NOMO-1 treated with DMSO at 0.1 percent for 48 hours (cell line): ENCODE results near the gene SYS1.

Experiments used
- DNase-seq: peaks from one replicate; lab custom pipeline; 2025; ENCODE audit not compliant: unreplicated experiment; lab: John Stamatoyannopoulos, UW

The SYS1 gene

DNA sequence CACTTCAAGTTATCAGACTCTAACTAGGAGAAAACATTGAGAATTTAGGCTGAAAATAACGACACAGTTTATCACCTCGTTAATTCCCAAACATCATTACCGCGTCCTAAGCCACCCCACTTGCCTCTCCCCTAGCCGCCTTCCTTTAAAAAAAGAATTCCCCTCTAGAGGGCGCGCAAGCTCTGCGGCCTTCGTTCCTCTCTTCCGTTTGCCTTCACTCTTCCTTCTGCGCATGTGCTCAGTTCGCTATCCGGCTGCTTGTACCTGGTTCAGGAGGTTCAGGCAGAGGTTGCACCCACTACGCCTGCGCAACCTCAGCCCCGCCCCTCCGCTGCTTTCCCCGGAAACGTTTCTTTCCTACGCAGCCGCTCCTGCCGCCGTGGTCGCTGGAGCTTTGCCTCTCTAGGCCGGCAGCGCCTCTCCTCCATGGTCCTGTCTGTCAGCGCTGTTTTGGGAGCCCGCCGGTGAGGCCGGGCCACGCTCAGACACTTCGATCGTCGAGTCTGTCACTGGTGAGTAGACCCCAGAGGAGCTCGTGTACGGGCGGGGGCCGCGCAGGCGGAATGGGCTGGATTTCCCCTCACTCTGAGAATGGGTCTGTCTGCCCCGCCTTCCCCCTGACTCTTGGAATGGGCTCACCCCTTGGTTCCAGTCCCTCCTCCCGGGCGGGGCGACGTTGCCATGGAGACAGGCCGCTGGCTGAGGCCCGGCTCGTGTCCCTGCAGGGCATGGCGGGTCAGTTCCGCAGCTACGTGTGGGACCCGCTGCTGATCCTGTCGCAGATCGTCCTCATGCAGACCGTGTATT is at the start of gene SYS1:
Gene SYS1, plus strand, starts transcription at position 353 of the 807 bp plus-strand sequence. Its CDS starts 376 bp downstream, at position 729.
- peak; percentile 99 for DNase-seq

DNA sequence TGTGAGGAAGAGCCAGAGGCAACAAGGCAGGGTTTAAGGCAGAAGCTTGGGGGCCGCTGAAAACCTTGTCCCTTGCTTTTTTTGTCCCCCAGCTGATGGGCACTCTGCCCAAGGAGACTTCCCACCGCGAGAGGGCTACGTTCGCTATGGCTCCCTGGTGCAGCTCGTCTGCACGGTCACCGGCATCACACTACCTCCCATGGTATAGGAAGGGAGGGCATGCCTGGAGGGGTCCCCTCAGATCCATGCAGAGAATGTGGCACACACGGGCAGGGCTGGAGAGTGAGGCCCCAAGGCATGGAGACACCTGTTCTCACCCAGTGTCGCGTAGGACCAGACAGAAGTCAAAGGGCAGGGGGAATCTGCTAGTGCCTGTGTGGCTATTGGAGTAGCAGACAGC is 49.0 kb upstream of the SYS1 start:
- DNase-seq: no peak

DNA sequence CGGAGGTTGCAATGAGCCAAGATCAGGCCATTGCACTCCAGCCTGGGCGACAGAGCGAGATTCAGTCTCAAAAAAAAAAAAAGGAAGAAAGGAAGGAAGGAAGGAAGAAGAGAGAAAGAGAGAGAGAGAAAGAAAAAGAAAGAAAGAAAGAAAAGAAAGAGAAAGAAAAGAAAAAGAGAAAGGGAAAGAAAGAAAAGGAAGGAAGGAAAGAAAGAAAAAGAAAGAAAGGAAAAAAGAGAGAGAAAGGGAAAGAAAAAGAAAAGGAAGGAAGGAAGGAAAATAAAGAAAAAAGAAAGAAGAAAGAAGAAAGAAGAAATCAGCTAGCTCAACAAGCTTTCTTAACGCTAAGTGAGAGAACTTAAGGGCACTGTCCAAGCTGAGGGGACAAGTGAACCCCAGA is 47.3 kb upstream of the SYS1 start:
- no peak for DNase-seq

DNA sequence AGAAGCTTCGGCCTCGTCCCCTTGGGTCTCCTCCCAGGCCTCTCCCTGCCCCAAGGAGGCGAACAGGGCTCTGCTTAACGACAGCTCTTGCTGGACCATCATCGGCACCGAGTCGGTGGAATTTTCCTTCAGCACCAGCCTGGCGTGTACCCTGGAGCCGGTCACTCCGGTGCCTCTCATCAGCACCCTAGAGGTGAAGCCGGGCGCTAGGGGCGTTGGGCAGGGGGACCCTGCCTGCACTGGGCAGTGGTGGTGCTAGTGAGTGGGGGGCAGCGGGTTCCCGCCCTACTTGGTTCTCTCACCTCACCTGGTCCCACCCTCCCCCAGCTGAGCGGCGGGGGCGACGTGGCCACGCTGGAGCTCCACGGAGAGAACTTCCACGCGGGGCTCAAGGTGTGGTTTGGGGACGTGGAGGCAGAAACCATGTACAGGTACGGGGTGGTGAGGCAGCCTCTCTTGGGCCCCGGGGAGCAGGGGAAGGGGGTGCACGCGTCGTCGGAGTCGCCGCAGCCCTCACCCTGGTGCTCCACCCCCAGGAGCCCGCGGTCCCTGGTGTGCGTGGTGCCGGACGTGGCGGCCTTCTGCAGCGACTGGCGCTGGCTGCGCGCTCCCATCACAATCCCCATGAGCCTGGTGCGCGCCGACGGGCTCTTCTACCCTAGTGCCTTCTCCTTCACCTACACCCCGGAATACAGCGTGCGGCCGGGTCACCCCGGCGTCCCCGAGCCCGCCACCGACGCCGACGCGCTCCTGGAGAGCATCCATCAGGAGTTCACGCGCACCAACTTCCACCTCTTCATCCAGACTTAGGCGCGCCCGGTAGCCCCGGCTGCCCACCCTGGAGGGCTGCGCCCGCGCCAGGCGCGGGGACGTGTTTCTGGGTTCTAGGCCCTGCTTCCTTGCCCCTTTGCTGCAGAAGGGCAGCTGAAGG is 46.5 kb upstream of the SYS1 start:
- no peak for DNase-seq

DNA sequence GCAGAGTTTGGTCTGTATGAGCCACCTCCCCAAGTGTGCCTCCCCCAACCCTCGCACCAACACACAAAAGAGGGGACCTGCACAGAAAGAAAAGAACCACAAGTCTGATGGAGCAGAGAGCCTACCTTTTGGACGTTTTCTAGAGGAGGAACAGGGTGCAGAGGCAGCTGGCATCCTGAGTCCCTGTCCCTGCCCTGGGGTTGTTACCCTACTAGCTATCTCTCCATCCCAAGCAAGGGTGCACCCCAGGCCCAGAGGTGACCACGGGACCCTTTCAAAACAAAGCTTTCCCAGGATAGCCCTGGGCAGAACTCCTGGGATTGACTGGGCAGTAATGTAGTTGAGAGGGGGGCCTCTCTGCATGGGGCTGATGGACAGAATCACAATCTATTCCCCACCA is 45.1 kb upstream of the SYS1 start:
- no peak for DNase-seq

DNA sequence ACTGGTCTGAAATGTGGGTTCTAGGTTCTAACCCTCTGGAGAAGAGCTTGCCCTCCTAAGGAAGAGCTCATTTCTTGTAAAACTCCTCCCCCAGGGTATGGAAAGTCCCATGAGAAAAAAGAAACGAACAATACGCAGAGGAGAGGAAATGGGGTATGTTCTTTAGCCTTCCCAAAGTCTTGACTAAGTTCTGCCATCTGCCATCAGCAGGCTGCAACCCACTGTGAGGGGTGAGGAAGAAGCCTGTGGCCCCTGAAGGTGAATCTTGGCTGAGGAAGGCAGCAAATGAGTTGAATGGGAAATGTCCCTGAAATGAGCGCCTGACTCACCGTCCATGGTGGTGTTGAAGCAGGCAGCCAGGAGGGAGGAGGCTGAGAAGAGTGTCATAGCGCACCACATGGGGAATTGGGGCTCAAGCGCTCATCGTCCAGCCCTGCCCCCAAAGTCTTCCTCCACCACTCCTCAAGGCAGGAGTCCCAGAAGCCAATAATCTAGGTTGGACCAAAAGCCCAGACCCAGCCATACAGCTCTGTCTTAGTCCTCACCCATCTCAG is 44.5 kb upstream of the SYS1 start:
- DNase-seq: no peak

DNA sequence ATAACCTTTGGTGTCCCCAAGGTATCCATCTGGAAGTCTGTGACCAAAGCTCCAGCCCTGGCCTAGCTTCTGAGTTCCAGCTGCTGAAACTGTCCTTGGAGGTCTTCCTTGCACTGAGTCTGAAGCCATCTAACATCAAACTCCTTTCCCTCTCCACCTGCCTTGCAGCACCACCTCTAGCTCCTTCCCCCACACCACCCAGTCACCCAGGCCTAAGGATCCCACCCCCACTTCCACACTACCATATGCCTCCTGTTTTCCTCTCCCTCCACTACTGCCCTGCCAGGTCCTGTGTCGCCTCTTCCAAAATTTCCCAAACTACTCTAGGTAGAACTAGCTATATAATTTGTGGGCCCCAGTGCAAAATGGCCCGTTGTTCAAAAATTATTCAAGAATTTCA is 44.0 kb upstream of the SYS1 start:
- DNase-seq: no peak

DNA sequence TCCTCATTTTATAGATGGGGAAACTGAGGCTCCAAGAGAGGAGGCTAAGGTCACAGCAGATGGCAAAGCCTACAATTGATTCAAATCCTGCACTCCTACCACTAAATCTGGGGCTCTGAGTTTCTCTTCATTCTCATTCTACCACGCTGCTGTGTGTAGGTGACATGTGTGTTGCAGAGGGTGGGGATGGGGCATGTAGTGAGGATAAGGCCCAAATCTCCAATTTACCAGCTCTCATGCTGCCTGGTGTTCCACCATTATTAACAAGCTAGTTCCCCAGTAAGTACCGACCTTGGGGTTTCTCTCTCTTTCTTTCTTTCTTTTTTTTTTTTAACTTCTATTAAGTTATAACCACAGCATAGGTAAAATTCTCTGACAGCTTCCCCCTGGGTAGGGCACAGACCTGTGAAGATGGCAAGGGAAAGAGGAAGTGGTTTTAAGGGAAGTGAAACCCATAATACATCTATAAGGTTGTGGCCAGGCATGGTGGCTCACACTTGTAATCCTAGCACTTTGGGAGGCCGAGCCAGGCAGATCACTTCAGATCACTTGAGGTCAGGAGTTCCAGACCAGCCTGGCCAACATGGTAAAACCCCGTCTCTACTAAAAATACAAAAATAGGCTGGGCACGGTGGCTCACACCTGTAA is 41.9 kb upstream of the SYS1 start:
- peak; percentile 93 for DNase-seq

DNA sequence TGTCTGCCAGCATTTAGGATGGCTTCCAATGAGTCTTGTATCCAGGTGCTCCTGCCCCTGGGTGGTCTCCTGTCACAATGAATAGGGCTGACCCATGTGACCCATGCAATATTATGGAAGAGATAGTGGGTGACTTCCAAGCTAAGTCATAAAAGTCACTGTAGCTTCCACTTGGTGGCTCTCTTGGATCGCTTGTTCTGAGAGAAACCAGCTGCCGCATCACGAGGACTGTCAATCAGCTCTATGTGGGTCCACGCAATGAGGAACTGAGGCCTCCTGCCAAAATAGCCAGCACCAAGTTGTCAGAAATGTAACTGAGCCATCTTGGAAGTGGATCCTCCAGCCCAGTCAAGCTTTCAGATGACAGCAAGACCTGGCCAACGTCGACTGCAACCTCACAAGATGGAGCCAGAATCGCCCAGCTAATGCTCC is 40.0 kb upstream of the SYS1 start:
- DNase-seq: peak; percentile 89

DNA sequence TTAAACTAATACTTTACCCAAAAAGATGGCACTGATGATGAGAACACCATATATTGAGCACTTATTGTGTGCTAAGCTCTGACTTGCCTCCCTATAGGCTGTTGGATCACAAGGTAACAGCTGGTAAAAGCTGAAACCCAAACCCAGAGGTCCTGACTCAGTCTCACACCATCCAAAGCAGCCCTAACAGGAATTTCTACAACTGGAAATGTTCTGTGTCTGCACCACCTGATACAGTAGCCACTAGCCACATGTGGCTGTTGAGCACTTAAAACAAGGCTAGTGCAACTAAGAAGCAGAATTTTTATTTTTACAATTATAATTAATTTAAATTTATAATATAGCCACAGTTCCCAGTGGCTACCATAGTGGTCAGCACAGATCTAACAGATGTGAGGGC is 39.2 kb upstream of the SYS1 start:
- no peak for DNase-seq

DNA sequence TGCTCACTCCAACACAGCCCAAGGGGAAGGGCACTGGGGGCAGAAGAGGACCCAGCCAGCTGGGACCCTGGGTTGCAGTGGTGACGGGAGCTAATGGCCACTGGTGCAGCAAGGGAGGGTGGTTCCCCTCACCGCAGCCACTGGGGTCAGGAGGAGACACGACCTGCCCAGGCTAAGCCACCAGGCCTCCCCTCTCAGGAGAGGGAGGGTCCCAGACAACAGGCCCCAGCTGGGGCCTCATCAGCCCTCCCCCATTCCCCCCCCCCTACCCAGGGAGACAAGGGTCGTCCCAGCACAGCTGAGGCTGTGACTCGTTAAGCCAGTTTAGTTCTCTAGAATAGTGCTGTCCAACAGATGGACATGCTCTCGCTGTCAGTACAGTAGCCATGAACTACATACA is 37.6 kb upstream of the SYS1 start:
- no peak for DNase-seq

DNA sequence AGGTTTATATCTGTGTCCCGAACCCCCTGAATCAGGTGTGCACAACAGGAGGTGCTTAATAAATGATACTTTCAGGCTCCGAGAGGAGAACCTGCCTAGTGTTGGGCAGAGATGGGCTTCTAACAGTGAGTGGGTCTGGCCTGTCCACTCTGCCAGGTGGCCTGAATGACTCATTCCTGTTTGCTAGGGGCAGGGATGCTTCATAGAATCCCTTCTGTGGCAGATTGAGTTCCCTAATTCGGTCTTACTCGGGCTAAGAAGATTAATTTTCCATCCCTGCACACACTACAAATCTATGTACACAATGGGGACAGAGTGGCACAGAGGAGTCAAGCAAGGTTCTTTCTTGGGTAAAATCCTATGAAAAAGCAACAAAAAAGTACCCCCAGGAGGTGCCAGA is 34.5 kb upstream of the SYS1 start:
- no peak for DNase-seq

DNA sequence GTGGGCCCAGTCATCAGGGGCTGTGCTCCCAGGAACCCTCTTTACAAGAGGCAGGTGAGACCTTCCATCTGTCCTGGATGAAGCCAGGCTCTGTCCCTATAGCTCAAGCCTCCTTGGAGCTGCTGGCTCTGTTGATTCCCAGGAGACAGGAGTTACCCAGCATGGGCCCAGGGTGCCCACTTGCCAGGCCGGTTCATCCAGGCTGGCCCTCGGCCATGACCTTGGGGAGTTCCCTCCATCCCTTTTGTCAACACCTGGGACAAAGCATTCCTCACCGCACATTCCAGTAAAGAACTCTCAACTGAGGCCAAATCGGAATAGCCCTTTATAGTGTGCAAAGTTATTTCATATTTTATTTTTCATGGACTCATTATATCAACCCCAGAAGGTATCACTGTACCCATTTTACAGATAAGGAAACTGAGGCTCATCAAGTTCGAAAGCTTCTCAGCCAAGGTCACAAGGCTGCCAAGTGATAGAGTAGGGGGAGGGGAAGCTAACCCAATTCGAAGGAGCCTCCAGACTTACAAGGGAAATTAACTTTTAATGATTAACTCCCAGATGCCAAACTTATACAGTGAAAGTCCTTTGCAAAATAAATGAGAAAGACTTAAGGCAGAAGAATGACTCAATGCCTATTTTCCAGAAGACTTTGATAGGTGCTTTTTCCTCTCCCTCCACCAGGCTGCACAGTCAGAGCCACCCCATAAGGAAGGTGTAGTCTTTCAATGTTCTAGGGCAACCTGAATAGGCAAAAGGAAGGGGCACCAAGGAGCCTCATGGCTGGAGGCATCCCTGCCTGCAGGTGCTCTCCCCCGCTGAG is 33.2 kb upstream of the SYS1 start:
- DNase-seq: no peak

DNA sequence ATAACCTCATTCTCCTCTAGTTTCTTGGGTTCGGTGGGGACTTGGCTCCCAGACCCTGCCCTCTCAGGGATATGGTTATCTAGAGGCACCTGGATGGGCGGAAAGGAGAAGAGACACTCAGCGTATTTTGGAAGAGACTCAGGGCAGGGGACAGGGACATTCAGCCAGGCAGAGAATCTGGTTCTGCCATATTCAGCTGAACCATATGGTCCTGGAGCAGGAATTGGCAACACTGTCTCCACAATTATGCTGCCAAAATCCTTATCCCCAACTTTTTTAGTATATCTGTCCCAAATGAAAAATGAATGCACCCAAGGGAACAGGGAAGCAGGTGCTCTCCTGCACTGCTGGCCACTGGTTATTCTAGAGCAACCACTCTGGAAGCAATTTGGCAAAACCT is 32.5 kb upstream of the SYS1 start:
- DNase-seq: no peak

DNA sequence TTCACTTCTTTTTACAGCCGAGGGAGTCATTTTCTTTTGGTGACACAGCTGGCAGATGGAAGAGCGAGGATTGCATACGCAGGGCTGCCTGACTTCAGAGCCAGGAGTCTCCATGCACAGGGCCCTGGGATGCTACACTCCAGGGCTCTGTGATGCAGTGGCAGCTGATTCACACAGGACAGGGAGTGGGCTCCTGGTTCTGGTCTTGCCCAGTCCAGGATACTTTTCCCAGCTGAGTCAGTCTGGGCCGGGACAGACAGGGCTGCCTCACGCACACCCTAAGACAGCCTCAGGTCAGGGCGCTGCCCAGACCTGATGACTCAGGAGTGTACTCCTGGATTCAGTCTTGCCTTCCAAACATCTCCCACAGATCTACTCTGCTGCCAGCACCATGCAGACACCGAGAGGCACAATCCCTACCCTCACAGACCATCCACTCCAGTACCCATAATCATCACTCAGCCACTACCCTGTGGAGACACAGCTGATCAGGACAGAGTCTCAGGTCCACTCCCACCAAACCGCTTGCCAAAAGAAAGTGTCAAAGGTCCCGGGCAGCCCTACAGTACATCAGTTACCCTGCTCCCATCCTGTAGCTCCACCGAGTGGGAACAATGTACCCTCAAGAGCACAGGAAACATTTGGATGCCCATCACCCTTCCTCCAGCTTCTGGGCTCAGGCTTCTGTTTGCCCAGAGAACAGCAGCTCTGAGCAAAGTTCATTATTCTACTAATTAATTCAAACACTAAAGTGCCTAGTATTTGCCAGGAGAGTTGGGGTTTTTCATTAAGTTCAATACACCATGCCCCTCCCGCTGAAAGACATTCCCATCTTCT is 26.2 kb upstream of the SYS1 start:
- no peak for DNase-seq

DNA sequence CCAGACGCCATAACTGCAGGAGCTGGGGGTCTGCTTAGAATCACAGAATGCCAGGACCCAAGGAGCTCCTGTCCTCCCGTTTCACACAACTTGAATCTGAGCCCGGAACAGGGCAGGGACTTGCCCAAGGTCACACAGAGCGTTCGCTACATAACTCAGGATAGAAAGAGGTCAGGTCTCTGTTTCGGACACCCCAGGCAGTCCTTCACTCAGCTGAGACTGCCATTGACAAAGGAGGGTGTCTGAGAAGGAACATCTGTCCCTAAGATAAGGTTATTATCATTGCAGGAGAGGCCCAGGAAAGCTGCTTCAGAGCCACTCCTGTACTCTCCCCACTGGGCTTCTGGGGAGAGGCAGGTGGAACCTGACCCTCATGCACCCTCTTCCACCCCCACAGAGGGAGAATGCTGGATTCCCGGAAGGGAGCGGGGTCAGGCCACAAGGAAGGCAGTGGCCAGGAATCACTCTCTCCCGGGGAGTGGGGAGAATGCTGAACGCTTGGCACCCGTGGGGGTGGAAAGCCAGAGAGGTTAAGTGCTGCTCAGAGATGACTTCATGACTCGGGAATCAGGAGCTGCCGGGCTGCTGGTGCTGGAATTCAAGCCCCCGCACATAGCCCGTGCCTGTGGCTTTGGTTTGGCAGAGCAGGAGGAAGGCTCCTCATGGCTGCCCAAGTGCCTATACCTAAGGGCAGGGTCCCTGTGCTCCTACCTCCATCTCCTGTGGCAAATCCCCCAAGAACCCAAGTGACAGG is 25.4 kb upstream of the SYS1 start:
- no peak for DNase-seq

DNA sequence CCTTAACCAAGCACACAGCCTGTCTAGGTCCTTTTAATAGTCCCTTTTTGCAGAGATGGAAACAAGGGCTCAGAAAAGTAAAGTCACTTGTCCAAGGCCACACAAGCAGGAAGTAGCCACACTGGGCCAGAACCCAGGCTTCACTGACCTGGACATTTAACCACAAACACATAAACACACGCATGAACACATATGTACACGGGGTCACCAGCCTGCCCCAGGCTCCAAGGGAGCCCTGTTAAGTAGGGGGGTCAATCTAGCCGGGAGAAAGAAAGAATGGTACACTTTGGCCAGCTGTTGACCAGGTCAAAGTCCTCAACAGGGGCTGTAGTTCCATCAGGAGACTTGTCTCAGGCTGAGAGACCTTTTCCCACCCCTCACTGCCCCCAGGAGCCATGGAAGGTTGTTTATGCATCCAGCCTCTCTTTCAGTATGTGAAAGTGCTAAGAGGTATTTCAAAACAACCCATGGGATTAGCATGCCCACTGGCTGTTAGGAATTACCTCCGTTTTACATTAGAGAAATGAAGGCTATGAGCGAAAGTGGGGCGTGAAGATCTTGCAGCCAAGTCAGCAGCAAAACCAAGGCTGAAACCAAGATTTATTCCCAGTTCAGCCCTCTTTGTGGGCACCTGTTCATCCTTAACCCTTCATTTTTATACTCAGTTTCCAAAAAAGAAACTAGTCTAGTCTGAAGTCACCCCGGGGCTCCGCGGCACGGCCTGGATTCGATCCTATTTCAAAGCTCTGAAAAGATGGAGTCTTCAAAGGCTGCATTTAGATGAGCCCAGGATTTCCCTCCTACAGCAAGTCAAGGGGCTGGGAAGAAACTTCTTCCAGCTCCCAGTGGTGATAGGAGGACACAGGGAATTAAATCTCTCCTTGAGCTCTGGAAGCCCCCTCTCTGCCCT is 24.6 kb upstream of the SYS1 start:
- DNase-seq: no peak

DNA sequence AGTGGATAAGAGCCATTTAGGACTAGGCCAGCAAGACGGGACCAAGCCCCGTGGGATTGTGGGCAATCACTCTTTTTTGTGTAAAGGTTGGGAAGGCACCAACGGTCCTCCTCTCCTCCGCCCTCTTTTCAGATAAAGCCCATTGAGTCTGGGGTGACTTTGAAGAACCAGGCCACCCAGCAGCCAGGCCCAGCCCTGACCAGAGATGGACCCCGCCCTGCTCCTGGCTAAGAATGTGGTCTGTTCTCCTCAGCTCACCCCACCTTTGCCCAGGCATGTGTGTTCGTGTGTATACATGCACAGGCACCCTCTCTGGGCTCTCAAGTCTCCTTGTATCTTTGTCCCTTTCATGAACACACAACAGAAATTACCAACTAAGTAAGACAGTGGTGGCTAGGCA is 23.9 kb upstream of the SYS1 start:
- no peak for DNase-seq
